Measurements from ENCODE around the gene GAPDH.
"Not testable (repeated sequence)": the region's sequence is repeated elsewhere in the genome, so short reads cannot be mapped to it uniquely, and the experiment has no call there.

Gene GAPDH

GRCh38 chr12:6555018-6555691, 20.8 kb downstream of the GAPDH start:
- peak overlapping the region; percentile 79 to 89 for H3K4me3 ChIP-seq (replicated peaks in 1 of 2; ENCODE audit: low read depth in 2 of 2, low read length in 2 of 2)
- no peak for TF ChIP-seq CTCF (IDR thresholded peaks at IDR 0.05; ENCODE audit: low read depth, low read length)
- peak in 1 of 2 donors; percentile 27 for DNase-seq (ENCODE audit: low read depth in 2 of 2)

- DNase-seq (ENCODE audit: low read depth in 2 of 2); H3K4me3 ChIP-seq (replicated peaks in 1 of 2; ENCODE audit: low read depth in 2 of 2, low read length in 2 of 2): not testable (repeated sequence)
These were observed 22.1 kb downstream of the GAPDH start for GRCh38 chr12:6556496-6556817.

- no peak overlapping the region for H3K4me3 ChIP-seq (replicated peaks in 1 of 2; ENCODE audit: low read depth in 2 of 2, low read length in 2 of 2)
- no peak for TF ChIP-seq CTCF (IDR thresholded peaks at IDR 0.05; ENCODE audit: low read depth, low read length)
- no peak for DNase-seq (ENCODE audit: low read depth in 2 of 2)
These were observed 22.5 kb downstream of the GAPDH start for GRCh38 chr12:6556857-6557256.

GRCh38 chr12:6558014-6558760, 23.9 kb downstream of the GAPDH start:
- peak; percentile 83 to 88 for DNase-seq (ENCODE audit: low read depth in 2 of 2)

GRCh38 chr12:6559500-6559899, 25.2 kb downstream of the GAPDH start:
- no peak overlapping the region for H3K4me3 ChIP-seq (replicated peaks in 1 of 2; ENCODE audit: low read depth in 2 of 2, low read length in 2 of 2)
- TF ChIP-seq CTCF (IDR thresholded peaks at IDR 0.05; ENCODE audit: low read depth, low read length): no peak
- no peak for DNase-seq (ENCODE audit: low read depth in 2 of 2)

More at GRCh38 chr12:6558014-6558760, 23.9 kb downstream of the GAPDH start:
- H3K4me3 ChIP-seq (replicated peaks in 1 of 2; ENCODE audit: low read depth in 2 of 2, low read length in 2 of 2): not testable (repeated sequence)
- peak; percentile 65 for TF ChIP-seq CTCF (IDR thresholded peaks at IDR 0.05; ENCODE audit: low read depth, low read length)

GRCh38 chr12:6560501-6561205, 26.3 kb downstream of the GAPDH start:
- DNase-seq (ENCODE audit: low read depth in 2 of 2): no peak
- TF ChIP-seq CTCF (IDR thresholded peaks at IDR 0.05; ENCODE audit: low read depth, low read length): no peak
- H3K4me3 ChIP-seq (replicated peaks in 1 of 2; ENCODE audit: low read depth in 2 of 2, low read length in 2 of 2): no peak overlapping the region

GRCh38 chr12:6562881-6563280, 28.6 kb downstream of the GAPDH start:
- no peak overlapping the region for H3K4me3 ChIP-seq (replicated peaks in 1 of 2; ENCODE audit: low read depth in 2 of 2, low read length in 2 of 2)
- no peak for DNase-seq (ENCODE audit: low read depth in 2 of 2)
- TF ChIP-seq CTCF (IDR thresholded peaks at IDR 0.05; ENCODE audit: low read depth, low read length): no peak
